GM23338 (cell line): Measurements from ENCODE around the gene RABL2A. TPM values are rescaled to one million over a fixed set of nuclear protein-coding genes. Genes with fewer than 3 reads are reported as not detected.
A peak's percentile ranks its signal among the peaks of the same experiment; 100 is the strongest.
"Not testable (repeated sequence)": the region's sequence is repeated elsewhere in the genome, so short reads cannot be mapped to it uniquely, and the experiment has no call there.

Source experiments
- ATAC-seq: fragments of 200-7000 bp; cut with Tn5 transposase; 3 replicates; pipeline ENCODE4 v1.9.1; 2020
- DNase-seq: peaks from one replicate; pipeline ENCODE4 v3.0.0-alpha.2; 2015; ENCODE audit warnings: low spot score
- H2AFZ ChIP-seq: fragments of 200-600 bp; sonication (generic); 2 replicates; pipeline ENCODE4 v1.8.0; 2016; ENCODE audit warnings: antibody characterized with exemption, mild to moderate bottlenecking, moderate library complexity
- H3F3A ChIP-seq: fragments of 200-600 bp; sonication (generic); replicated peaks from 2 replicates; pipeline ENCODE4 v1.8.0; 2017; ENCODE audit warnings: antibody characterized with exemption, mixed run types, low read depth
- H3K27ac ChIP-seq: fragments of 200-600 bp; sonication (generic); 2 replicates; pipeline ENCODE4 v1.6.1; 2016; ENCODE audit warnings: low read depth
- H3K27me3 ChIP-seq: fragments of 200-600 bp; sonication (generic); 2 replicates; pipeline ENCODE4 v1.8.0; 2016; ENCODE audit warnings: mild to moderate bottlenecking, mixed run types, moderate library complexity; ENCODE audit not compliant: insufficient read depth
- H3K36me3 ChIP-seq: fragments of 200-600 bp; sonication (generic); 2 replicates; pipeline ENCODE4 v1.8.0; 2016; ENCODE audit warnings: mild to moderate bottlenecking; ENCODE audit not compliant: insufficient read depth
- H3K4me1 ChIP-seq: fragments of 200-600 bp; sonication (generic); 2 replicates; pipeline ENCODE4 v1.8.0; 2016; ENCODE audit warnings: mild to moderate bottlenecking, moderate library complexity; ENCODE audit not compliant: insufficient read depth
- H3K4me2 ChIP-seq: fragments of 200-600 bp; sonication (generic); 2 replicates; pipeline ENCODE4 v1.7.1; 2017; ENCODE audit warnings: mixed run types
- H3K4me3 ChIP-seq: fragments of 200-600 bp; sonication (generic); 2 replicates; pipeline ENCODE4 v1.6.1; 2016; ENCODE audit warnings: mixed run types
- H3K79me2 ChIP-seq: fragments of 200-600 bp; sonication (generic); replicated peaks from 2 replicates; pipeline ENCODE4 v1.8.0; 2017; ENCODE audit warnings: mild to moderate bottlenecking; ENCODE audit not compliant: insufficient read depth
- H3K9me2 ChIP-seq: fragments of 200-600 bp; sonication (generic); 2 replicates; pipeline ENCODE4 v1.8.0; 2017; ENCODE audit not compliant: insufficient read depth
- H4K20me1 ChIP-seq: fragments of 200-600 bp; sonication (generic); replicated peaks from 2 replicates; pipeline ENCODE4 v1.8.0; 2017; ENCODE audit warnings: mild to moderate bottlenecking; ENCODE audit not compliant: insufficient read depth
- H3K27ac Mint-ChIP-seq: 2 replicates; pipeline ENCODE4 v1.8.0; 2020; ENCODE audit warnings: inconsistent platforms, mild to moderate bottlenecking, moderate library complexity, mixed read lengths
- H3K27me3 Mint-ChIP-seq: 3 replicates; pipeline ENCODE4 v1.8.0; 2022; ENCODE audit warnings: low read depth, mild to moderate bottlenecking, moderate library complexity, mixed read lengths, inconsistent platforms; ENCODE audit not compliant: insufficient read depth, poor library complexity
- H3K36me3 Mint-ChIP-seq: 3 replicates; pipeline ENCODE4 v1.8.0; 2021; ENCODE audit warnings: low read depth, mild to moderate bottlenecking, inconsistent platforms, moderate library complexity, mixed read lengths
- H3K4me1 Mint-ChIP-seq: 3 replicates; pipeline ENCODE4 v1.8.0; 2020; ENCODE audit warnings: mild to moderate bottlenecking, inconsistent platforms, mixed read lengths
- H3K4me3 Mint-ChIP-seq: 3 replicates; pipeline ENCODE4 v1.8.0; 2021; ENCODE audit warnings: moderate library complexity, mild to moderate bottlenecking, inconsistent platforms, mixed read lengths
- H3K9me3 Mint-ChIP-seq: 3 replicates; pipeline ENCODE4 v1.8.0; 2020; ENCODE audit warnings: moderate library complexity, mild to moderate bottlenecking, inconsistent platforms, mixed read lengths
- polyA plus RNA-seq: library from polyadenylated mRNA; unstranded; fragments of >200 nt; fragmentation: Nextera tagmentation; extraction: Ambion mirVana; gene quantifications from 2 replicates; pipeline ENCODE4 v1.2.1, GENCODE V29; 2016
- total RNA-seq: library from RNA; depleted of rRNA; stranded (reverse); fragments of >200 nt; shearing (Covaris generic); gene quantifications from 2 replicates; pipeline ENCODE4 v1.2.3, GENCODE V29; 2014

The RABL2A gene
- total and polyA plus RNA-seq, 2 experiments from 2014 or later: 3.7 to 4.1 TPM

DNA sequence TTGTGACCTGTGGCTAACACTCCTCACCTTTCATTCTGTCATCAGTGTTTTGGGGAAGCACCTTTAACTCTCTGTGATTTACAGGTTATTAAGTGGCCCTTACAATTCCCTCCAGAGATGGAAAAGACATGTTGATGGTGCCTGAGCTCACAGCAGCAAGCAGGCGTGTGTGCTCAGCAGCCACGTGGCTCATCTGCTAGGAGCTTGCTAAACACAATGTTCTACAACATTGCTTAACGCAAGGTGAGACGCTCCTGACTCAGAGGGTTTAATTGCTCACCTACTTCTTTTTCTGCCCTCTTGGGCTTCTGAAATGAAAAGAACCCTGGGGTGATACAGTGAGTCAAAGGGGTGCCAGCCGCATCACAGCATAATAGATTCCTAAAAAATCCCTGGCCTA lies 6.1 kb upstream of the RABL2A start:
- not testable (repeated sequence) for H2AFZ ChIP-seq, H3K27me3 Mint-ChIP-seq, H3K27ac ChIP-seq, H3K4me1 ChIP-seq, H3K4me2 ChIP-seq, H3K4me3 ChIP-seq, H3K79me2 ChIP-seq, H3K27ac Mint-ChIP-seq, H4K20me1 ChIP-seq, DNase-seq, H3K36me3 Mint-ChIP-seq, H3K36me3 ChIP-seq, H3F3A ChIP-seq, H3K4me3 Mint-ChIP-seq, H3K9me2 ChIP-seq, H3K4me1 Mint-ChIP-seq, H3K27me3 ChIP-seq, ATAC-seq, H3K9me3 Mint-ChIP-seq

DNA sequence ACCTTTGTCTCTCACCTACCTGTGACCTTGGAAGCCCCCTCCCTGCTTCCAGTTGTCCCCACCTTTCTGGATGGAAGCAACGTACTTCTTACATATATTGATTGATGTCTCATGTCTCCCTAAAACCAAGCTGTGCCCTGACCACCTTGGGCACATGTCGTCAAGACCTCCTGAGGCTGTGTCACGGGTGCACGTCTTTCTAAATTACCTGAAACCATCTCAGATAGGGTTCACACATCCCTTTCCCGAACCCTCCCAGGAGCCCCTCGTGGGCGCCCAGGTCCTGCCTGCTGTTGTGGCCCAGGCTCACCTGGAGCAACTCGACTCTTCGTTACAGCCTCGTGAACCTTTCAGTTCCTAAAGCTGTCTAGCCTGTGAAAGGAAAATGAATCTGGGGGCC lies 1.2 kb upstream of the RABL2A start:
- not testable (repeated sequence) for H3K9me2 ChIP-seq, H3K4me1 ChIP-seq, H3K27ac ChIP-seq, H3K4me3 Mint-ChIP-seq, H3K36me3 Mint-ChIP-seq, H3K4me2 ChIP-seq, H3K27me3 ChIP-seq, H4K20me1 ChIP-seq, H2AFZ ChIP-seq, H3K4me1 Mint-ChIP-seq, H3K79me2 ChIP-seq, H3K9me3 Mint-ChIP-seq, H3F3A ChIP-seq, H3K27ac Mint-ChIP-seq, ATAC-seq, DNase-seq, H3K4me3 ChIP-seq, H3K27me3 Mint-ChIP-seq, H3K36me3 ChIP-seq

DNA sequence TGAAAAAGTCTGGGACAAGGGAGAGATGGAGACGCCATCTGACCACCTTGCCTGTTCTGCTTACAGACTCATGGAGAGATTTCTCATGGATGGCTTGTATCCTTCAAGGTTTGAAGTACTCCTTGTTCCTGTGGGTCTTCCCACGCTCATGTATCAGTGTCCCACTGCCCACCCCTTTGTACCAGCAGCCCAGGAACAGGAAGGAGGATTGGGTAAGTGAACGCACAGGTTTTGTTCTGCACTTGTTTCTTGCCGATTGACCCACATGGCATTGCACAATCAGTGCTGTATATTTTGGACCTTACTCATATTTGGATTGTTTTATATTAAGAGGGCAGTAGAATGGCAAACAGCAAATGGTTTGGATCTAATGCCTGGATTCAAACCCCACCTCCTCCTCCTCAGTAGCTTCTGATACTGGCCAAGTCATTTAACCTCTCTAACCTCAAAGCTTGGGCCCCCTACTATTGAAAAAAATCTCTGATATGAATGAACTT lies 5.8 kb downstream of the RABL2A start:
- H3K79me2 ChIP-seq, H3K27me3 Mint-ChIP-seq, H3K4me1 Mint-ChIP-seq, H3K27me3 ChIP-seq, H2AFZ ChIP-seq, DNase-seq, H3K4me3 Mint-ChIP-seq, H3K9me3 Mint-ChIP-seq, H3K4me2 ChIP-seq, H3K4me1 ChIP-seq, H3K27ac ChIP-seq, H3K36me3 ChIP-seq, H3F3A ChIP-seq, H3K4me3 ChIP-seq, H3K9me2 ChIP-seq, ATAC-seq, H4K20me1 ChIP-seq, H3K27ac Mint-ChIP-seq, H3K36me3 Mint-ChIP-seq: not testable (repeated sequence)

DNA sequence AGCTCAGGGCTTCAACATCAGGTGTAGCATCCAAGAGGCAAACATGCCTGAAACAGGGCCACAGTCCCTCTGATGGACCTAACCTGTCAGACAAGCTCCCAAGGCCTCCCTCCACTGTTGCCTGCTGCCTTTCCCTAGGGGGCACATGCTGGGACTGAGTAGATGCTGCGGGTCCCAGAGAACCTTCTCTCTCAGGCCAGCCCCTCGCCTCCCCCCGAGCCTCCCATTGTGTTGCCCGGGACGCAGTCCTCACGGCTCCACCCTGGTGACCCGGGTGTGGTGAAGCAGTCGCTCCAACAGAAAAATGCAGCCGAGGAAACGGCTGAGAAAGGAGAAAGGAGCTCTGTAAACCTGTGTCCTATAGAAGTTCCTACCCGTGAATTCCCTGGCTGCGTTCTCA lies 8.3 kb downstream of the RABL2A start:
- not testable (repeated sequence) for H3K4me1 Mint-ChIP-seq, H3K36me3 ChIP-seq, DNase-seq, H3K4me3 ChIP-seq, H3K4me3 Mint-ChIP-seq, H3K27me3 Mint-ChIP-seq, H2AFZ ChIP-seq, H3K4me1 ChIP-seq, H3F3A ChIP-seq, H3K27ac ChIP-seq, H4K20me1 ChIP-seq, H3K4me2 ChIP-seq, H3K79me2 ChIP-seq, H3K36me3 Mint-ChIP-seq, H3K9me2 ChIP-seq, H3K9me3 Mint-ChIP-seq, H3K27ac Mint-ChIP-seq
- H3K27me3 ChIP-seq: peaks cover 13% of the 10 kb centered on the region
- peak; percentile 72 for ATAC-seq

DNA sequence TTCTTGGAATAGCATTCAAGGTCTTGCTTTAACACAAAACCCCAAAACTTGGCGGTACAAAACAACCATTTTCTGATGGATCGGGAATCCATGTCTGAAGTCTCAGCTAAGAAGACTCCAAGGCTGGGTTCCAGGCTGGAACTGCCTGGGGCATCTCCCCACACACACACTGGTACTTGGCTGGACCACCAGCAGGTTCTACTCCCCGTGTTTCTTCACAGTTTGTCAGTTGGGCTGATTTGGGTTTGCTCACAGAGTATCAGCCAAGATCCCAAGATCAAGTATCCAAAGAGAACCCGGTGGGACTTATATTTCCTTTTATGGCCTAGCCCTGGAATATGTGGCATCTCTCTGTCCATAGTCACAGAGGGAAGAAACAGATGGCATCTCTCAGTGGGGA lies 9.2 kb downstream of the RABL2A start:
- H3K9me2 ChIP-seq, H3K4me1 ChIP-seq, H4K20me1 ChIP-seq, H3K36me3 ChIP-seq, H3K4me2 ChIP-seq, H3K27me3 Mint-ChIP-seq, H3K4me1 Mint-ChIP-seq, H3K4me3 ChIP-seq, DNase-seq, H3F3A ChIP-seq, H3K27ac ChIP-seq, H2AFZ ChIP-seq, H3K9me3 Mint-ChIP-seq, ATAC-seq, H3K36me3 Mint-ChIP-seq, H3K27ac Mint-ChIP-seq, H3K4me3 Mint-ChIP-seq, H3K79me2 ChIP-seq: not testable (repeated sequence)
- peaks cover 20% of the 10 kb centered on the region for H3K27me3 ChIP-seq

DNA sequence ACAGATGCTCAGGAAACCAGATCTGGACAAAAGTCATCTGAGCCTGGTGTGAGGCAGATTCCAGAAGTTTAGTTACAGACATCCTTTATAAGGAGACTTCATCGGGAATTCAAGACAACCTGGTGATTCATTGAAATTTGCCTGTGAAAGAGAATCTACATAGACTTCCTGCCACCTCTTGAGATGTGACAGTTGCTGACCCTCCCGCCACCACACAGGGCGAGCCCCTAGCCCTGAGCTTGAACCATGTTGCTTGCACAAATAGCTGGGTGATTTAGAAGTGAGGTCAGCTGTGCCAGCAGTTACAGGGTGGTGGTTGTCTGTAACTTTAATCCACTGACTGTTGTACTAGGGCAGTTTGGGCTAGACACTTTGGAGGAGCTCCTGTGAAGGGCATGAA lies 11.0 kb downstream of the RABL2A start:
- not testable (repeated sequence) for H3K9me2 ChIP-seq, H3F3A ChIP-seq, H3K36me3 ChIP-seq, H3K27ac Mint-ChIP-seq, H3K36me3 Mint-ChIP-seq, H3K27ac ChIP-seq, H3K4me3 ChIP-seq, H3K79me2 ChIP-seq, DNase-seq, H3K4me2 ChIP-seq, ATAC-seq, H3K4me3 Mint-ChIP-seq, H3K4me1 ChIP-seq, H2AFZ ChIP-seq, H3K9me3 Mint-ChIP-seq, H3K4me1 Mint-ChIP-seq, H4K20me1 ChIP-seq
- H3K27me3 ChIP-seq: peaks cover 30% of the 10 kb centered on the region
- peaks cover 13% of the 10 kb centered on the region for H3K27me3 Mint-ChIP-seq

DNA sequence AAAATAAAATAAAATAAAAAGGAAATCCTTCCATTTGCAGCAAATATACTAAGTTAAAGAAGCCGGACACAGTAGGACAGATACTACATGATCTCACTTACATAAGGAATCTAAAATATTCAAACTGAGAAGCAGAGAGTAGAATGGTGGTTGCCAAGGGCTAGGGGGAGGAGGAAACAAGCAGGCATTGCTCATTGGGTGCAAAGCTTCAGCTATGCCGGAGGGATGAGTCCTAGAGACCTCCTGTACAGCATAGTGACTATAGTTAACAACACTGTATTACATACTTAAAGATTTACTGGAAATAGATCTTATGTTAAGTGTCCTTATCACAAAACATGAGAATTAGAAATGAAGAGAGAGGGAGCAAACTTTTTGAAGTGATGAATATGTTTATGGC lies 19.2 kb downstream of the RABL2A start:
- peaks cover 30% of the 10 kb centered on the region for H3K27me3 Mint-ChIP-seq
- not testable (repeated sequence) for H3K4me2 ChIP-seq, H3K27ac ChIP-seq, H3K36me3 ChIP-seq, H3F3A ChIP-seq, H3K4me1 ChIP-seq, H4K20me1 ChIP-seq, DNase-seq, H2AFZ ChIP-seq, H3K9me3 Mint-ChIP-seq, H3K79me2 ChIP-seq, H3K9me2 ChIP-seq, H3K27ac Mint-ChIP-seq, H3K36me3 Mint-ChIP-seq, H3K4me3 Mint-ChIP-seq, H3K4me3 ChIP-seq, ATAC-seq, H3K4me1 Mint-ChIP-seq
- peaks cover 76% of the 10 kb centered on the region for H3K27me3 ChIP-seq
